Muscle layer of colon (tissue), 2 donors: ENCODE measurements around the gene THAP7.
"Not testable (repeated sequence)": the region's sequence is repeated elsewhere in the genome, so short reads cannot be mapped to it uniquely, and the experiment has no call there.

ENCODE experiments used
- H3K27ac ChIP-seq: one replicate; pipeline ENCODE4 v1.7.0; 2013; ENCODE audit warnings: low read depth, mild to moderate bottlenecking, low read length, moderate library complexity
- H3K27me3 ChIP-seq, 2 donors: one replicate each; pipeline ENCODE4 v1.7.0; 2013; ENCODE audit warnings: low read length in 2 of 2, mild to moderate bottlenecking in 2 of 2; ENCODE audit not compliant: insufficient read depth in 2 of 2, control insufficient read depth in 1 of 2
- H3K36me3 ChIP-seq: one replicate; pipeline ENCODE4 v1.7.0; 2013; ENCODE audit warnings: mild to moderate bottlenecking, low read length; ENCODE audit not compliant: insufficient read depth
- H3K4me1 ChIP-seq: one replicate; pipeline ENCODE4 v1.7.0; 2013; ENCODE audit warnings: mild to moderate bottlenecking, low read length; ENCODE audit not compliant: insufficient read depth
- H3K4me3 ChIP-seq, 2 donors: one replicate each; pipeline ENCODE4 v1.7.0; 2013; ENCODE audit warnings: low read length in 2 of 2, low read depth in 1 of 2, mild to moderate bottlenecking in 1 of 2, moderate library complexity in 1 of 2
- H3K9ac ChIP-seq: one replicate; pipeline ENCODE4 v1.7.0; 2013; ENCODE audit warnings: low read length
- H3K9me3 ChIP-seq: one replicate; pipeline ENCODE4 v1.7.0; 2013; ENCODE audit warnings: mild to moderate bottlenecking, low read length
- donor health status: abdominal sarcoma.
- donor health status: Adenocarcinoma of cecum.

THAP7 gene

GRCh38 chr22:21001601-21002325 lies at the start of gene THAP7:
THAP7 (minus strand) TSS chr22:21002118; CDS start chr22:21001911, 207 bp downstream.
- Histone ChIP-seq H3K4me1 (peaks cover 33% of the 10 kb centered on the region), H3K9me3 (no peaks in the 10 kb centered on the region), H3K36me3 (peaks cover 24% of the 10 kb centered on the region), H3K4me3 (peak within 1 kb of the TSS; percentile 81 to 97), H3K9ac (peak within 1 kb of the TSS; percentile 90), H3K27ac (peak within 1 kb of the TSS; percentile 94), H3K27me3 (no peaks in the 10 kb centered on the region)

DNA sequence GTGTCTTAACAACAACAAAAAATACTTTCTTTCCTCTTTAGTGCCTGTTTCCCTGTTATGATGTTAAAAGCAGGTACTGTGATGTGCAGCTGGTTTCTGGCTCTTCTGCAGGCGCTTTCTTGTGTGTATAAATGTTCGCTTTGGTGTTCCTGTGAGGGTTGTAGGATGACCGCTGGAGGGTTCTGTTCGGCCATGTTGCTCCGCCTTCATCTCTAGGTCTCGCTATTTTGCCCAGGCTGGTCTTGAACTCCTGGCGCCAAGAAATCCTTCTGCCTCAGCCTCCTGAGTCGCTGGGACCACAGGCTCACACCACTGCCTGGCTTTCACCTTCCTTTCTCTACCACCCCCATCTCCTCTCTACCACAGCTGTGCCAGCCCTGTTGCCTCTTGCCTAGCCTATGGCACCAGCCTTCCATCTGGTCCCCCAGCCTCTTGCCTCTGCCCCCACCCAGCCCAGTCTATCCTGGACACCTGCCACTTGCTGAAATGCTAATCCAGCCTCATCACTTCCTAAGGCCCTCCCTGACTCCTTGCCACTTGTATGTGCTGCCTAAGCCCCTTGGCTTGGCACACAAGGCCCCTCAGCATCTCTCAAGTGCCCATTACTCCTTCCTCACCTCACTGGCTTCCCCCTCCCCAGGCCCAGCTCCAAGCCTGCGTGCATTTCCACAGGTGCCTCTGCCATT lies 49.4 kb upstream of the THAP7 start:
- H3K4me1 ChIP-seq: no peaks in the 10 kb centered on the region
- H3K36me3 ChIP-seq: no peaks in the 10 kb centered on the region
- H3K4me3 ChIP-seq: no peak overlapping the region
- H3K9me3 ChIP-seq: no peaks in the 10 kb centered on the region
- H3K9ac ChIP-seq: no peak overlapping the region
- no peak overlapping the region for H3K27ac ChIP-seq
- no peaks in the 10 kb centered on the region for H3K27me3 ChIP-seq

GRCh38 chr22:21048965-21049364 lies 47.0 kb upstream of the THAP7 start:
- H3K36me3 ChIP-seq, H3K27me3 ChIP-seq, H3K9me3 ChIP-seq, H3K9ac ChIP-seq, H3K4me3 ChIP-seq, H3K27ac ChIP-seq, H3K4me1 ChIP-seq: not testable (repeated sequence)

DNA sequence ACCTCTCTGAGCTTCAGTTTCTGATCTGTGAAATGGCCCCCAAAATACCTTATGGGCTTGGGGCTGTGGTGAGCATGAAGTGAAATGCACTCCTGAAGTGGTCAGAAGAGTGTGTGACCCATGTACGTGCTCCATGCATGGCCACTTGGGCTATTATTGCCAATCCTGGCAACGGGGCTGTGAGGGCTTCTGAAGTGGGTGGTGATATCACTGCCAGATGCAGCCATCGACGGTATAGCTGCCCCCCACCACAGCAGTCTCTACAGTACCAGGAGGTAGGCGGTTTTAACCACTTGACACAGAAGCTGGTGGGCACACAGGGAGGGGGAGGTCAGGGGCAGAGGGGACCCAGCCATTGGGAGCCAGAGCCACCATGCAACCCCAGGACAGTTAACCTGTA lies 46.5 kb upstream of the THAP7 start:
- H3K27ac ChIP-seq, H3K9ac ChIP-seq, H3K36me3 ChIP-seq: not testable (repeated sequence)

DNA sequence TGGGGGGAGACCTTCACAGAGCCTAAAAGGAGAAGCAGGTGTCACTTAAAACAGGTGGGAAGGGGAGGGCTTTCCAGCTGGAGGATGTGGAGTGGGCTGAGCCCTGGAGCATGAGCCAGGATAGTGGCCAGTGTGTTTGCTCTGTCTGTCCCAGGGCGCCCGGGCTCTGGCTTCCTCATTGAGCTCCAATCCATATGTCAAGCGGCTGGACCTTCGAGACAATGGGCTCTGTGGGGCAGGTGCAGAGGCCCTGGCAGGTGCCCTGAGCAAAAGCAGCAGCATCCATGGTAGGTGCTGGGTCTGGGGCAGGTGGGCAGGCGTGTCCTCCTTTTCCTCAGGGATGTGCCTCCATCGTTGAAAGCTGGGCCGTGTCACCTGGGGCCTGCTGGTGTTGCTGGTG lies 45.8 kb upstream of the THAP7 start:
- no peaks in the 10 kb centered on the region for H3K27me3 ChIP-seq
- no peak overlapping the region for H3K9ac ChIP-seq
- H3K4me3 ChIP-seq: no peak overlapping the region
- no peaks in the 10 kb centered on the region for H3K36me3 ChIP-seq
- no peaks in the 10 kb centered on the region for H3K9me3 ChIP-seq
- peaks cover 8% of the 10 kb centered on the region for H3K4me1 ChIP-seq
- no peak overlapping the region for H3K27ac ChIP-seq

More for the DNA sequence above, 46.5 kb upstream of the THAP7 start:
- H3K27me3 ChIP-seq, H3K4me3 ChIP-seq, H3K4me1 ChIP-seq, H3K9me3 ChIP-seq: not testable (repeated sequence)

GRCh38 chr22:21047035-21047661 lies 45.2 kb upstream of the THAP7 start:
- Histone ChIP-seq H3K36me3 (no peaks in the 10 kb centered on the region), H3K9me3 (no peaks in the 10 kb centered on the region), H3K9ac (no peak overlapping the region), H3K27me3 (no peaks in the 10 kb centered on the region), H3K4me3 (no peak overlapping the region), H3K27ac (no peak overlapping the region), H3K4me1 (peaks cover 8% of the 10 kb centered on the region)

DNA sequence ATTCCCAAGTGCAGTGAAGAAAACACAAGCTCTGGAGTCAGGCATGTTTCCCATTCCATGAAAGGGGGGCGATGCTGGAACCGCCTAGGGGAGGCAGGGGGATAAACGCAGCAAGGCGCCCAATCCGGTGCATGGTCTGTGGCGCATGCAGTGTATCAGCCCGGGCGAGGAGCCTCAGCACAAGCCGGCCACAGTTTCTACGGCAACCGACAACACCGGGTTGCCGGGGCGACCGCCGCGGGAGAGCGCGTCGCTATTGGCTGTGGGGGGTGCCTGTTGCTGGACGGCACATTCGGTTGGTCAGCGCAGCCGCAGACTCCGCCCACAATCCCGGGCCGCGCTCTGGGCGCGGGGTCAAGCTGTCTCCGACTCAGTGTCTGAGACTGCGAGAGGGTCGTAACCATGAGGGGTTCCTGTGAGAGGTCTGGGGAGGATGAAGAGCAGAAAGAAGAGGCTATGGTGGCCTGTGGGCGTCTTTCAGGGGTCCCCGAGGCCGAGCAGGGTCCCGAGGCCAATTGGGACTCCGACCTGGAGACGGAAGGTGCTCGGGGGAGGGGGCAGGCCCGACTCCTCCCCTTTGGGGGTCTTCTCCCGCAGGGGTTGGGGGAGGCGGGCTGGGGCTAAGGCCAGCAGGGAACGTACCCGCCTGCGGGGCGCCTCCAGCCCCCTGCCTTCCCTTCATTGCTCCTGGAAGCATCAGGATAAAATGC lies 43.8 kb upstream of the THAP7 start, which contains the start of gene LRRC74B:
Gene LRRC74B (plus strand): TSS at position 362 of the 710 bp plus-strand sequence. CDS start 41 bp downstream, at position 403.
- no peaks in the 10 kb centered on the region for H3K9me3 ChIP-seq
- no peak within 1 kb of the TSS for H3K9ac ChIP-seq
- H3K4me1 ChIP-seq: peaks cover 8% of the 10 kb centered on the region
- H3K4me3 ChIP-seq: peak within 1 kb of the TSS; percentile 60 to 66
- H3K36me3 ChIP-seq: no peaks in the 10 kb centered on the region
- no peaks in the 10 kb centered on the region for H3K27me3 ChIP-seq
- no peak within 1 kb of the TSS for H3K27ac ChIP-seq

DNA sequence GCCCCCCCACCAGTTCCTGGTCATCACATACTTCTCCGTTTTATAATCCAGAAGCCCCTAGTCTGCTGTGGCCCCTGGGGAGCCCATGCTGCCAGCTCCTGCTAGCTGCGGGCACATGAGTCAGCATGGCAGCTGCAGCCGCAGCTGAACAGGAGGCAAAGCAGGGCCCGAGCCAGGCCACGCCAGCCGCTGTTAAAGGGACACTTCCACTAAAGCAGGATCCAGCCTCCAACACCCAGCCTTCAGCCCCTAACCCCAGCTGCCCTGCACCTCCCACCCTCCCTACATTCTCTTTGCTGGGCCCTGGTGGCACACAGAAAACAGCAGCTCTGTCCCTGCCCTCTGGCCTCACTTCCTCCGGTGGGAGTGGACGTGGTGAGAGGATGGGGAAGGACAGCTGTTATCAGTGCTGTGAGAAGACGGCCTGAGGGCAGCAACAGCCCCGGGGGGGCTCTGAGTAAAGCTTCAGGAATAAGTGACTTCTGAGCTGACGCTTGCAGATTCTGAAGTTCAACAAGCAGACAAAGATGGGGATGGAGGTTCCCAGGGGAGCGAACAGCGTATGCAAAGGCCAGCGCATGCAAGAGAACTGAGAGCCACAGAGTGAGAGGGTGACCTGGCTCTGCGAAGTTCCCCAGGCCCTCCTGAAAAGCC lies 43.1 kb upstream of the THAP7 start:
- no peak overlapping the region for H3K27ac ChIP-seq
- no peak overlapping the region for H3K9ac ChIP-seq
- no peaks in the 10 kb centered on the region for H3K9me3 ChIP-seq

DNA sequence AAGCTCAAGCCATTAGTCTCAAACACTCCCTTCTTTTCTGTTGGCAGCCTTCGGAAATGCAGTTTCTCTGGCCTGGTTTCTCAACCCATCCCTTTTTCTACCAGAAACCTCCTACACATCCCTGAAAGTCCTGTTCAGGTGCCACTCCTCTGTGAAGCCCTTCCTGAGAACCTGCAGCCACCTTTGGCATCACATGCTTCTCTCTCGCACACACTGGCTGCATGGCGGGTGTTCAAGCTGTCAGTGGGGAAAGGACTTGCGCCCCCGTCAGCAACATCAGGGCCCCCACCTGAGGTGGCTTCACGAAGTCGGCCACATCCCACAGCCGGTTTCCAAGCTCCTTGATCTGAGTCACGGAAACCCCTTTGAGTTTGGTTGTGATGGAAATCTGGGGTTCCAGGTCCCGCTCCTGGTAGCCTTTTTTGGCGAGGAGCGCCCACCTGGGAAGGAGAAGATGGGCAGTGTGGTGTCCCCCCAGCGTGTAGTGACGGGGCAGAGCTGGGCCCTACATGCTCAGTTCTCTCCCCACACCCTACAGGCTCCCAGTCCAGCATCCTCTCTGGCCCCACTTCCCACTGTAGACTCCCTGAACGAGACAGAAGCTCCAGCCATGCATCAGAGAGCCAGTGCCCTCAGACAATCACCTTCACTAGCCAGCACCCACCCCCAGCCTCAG lies 42.1 kb upstream of the THAP7 start:
- Histone ChIP-seq H3K27me3 (no peaks in the 10 kb centered on the region), H3K27ac (no peak overlapping the region), H3K4me1 (peaks cover 8% of the 10 kb centered on the region), H3K9ac (no peak overlapping the region), H3K9me3 (no peaks in the 10 kb centered on the region), H3K4me3 (no peak overlapping the region), H3K36me3 (no peaks in the 10 kb centered on the region)

More for the DNA sequence above, 43.1 kb upstream of the THAP7 start:
- H3K4me1 ChIP-seq: peaks cover 8% of the 10 kb centered on the region
- no peaks in the 10 kb centered on the region for H3K36me3 ChIP-seq
- peak overlapping the region in 1 of 2 donors; percentile 66 for H3K4me3 ChIP-seq
- H3K27me3 ChIP-seq: no peaks in the 10 kb centered on the region

GRCh38 chr22:21042978-21043859 lies 41.3 kb upstream of the THAP7 start:
- Histone ChIP-seq H3K9me3 (no peaks in the 10 kb centered on the region), H3K36me3 (no peaks in the 10 kb centered on the region), H3K4me3 (no peak overlapping the region), H3K9ac (no peak overlapping the region), H3K27ac (no peak overlapping the region), H3K4me1 (peaks cover 8% of the 10 kb centered on the region), H3K27me3 (no peaks in the 10 kb centered on the region)
